NCI-H2196 (cell line): ENCODE data around the gene ARFGEF3.
"Not testable (repeated sequence)": the region's sequence is repeated elsewhere in the genome, so short reads cannot be mapped to it uniquely, and the experiment has no call there.

ENCODE experiments used
- DNase-seq: peaks from one replicate; lab custom pipeline; 2025; ENCODE audit not compliant: unreplicated experiment; lab: John Stamatoyannopoulos, UW

The ARFGEF3 gene

DNA sequence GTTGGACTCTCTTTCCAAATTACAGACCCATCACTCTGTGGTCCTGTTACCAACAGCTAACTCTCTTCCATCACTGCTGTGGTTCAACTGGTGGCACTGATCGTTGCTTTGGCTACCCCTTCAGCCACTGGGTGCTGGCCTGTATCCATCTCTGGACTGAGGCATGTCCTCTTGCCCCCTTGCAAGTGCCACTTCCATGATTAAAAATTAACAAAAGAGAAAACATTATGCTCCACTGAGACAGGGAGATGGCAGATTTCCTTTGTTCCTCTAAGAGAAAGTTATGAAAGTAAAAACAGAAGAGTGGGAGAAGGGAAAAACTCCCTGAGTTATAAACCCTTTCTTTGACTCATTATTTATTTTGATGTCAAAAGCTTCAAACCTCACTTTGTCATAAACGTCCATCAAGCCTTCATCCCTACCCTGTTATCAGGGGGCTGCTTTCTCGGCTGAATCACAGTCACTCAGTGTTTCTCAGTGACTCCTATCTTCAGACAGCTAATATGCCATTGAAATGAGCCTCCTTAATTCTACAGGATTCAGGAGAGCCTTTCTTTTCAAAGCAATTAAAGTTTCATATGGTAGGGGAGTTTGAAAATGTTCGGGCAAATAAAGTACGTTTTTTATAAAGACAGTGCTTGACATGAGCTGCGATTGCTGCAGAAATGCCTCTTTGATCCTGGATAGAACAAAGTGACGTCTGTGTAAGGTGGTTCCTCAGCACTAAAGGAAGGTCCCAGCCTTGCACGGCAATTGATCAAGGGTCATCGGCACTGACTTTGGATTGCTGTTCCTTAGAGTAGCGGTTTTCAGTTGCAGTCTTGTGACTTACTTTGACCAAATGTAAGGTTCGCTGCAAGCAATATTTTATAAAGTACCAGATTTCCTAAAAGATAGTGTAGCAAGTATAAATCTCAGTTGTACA is 106.5 kb downstream of the ARFGEF3 start:
- DNase-seq: no peak

DNA sequence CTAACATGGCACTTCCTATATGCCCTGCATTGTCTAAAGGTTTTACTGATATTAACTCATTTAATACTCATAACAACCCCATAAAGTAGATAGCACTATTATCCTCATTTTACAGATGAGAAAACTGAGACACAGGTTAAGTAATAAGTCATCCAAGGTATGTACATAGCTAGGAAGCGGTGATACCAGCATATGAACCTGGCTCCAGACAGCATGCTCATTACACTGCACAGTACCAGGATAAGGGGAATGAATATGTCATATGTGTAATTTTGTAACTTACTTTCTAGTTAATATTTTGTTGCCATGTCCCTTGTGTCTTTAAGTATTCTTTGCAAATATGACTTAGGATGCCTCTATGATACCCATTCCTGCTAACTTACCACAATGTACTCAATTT is 109.7 kb downstream of the ARFGEF3 start:
- no peak for DNase-seq

DNA sequence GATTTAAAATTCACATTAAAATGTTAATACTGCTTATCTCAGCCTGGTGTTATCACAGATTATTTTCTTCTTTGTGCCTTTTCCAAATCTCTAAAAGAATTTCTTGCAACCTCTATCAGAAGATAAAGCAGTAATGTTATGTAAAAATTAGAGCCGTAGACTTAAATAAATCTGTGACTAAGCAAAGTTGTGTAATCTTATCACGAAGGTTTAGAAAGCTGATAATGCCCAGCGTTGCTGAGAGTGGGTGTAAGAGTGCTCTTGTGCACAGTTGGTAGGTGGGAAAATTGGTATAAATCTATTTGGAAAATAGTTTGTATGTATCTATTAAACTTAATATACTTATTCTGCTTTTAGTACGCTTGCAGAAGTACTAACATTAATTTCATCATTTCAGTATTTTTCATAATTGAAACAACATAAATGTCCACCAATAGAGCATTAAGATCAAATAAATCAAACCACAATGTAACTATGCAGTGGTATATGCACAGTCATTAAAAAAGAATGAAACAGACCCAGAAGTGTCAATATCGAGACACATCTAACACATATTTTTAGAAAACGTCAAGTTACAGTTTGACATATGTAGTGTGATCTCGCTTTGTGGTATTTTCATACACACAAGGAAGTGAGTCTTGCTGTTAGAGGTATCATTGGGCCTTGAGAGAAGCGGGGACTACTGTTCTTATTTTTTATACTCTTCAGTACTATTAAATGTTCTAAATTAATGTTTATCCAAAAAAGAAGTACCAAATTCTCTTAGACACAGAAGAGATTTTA is 111.0 kb downstream of the ARFGEF3 start:
- no peak for DNase-seq

DNA sequence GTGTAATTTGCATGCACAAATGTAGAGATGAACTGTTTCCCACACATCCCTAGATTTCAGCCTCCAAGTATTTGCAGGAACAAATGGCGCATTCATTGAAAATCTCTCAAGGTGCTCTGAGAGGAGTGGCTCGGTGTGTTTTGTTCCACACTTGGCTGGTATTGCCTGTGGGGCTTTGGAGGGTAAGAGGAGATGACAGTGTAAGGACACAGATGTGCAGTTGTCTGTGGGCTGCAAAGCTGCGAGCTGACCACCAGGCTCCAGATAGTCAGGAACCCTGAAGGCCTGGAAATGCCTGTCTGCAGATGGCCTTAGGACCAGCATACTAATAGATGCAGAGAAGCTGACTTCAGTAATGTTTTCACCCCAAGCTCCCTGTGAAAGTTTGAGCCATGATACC is 114.2 kb downstream of the ARFGEF3 start:
- DNase-seq: no peak

DNA sequence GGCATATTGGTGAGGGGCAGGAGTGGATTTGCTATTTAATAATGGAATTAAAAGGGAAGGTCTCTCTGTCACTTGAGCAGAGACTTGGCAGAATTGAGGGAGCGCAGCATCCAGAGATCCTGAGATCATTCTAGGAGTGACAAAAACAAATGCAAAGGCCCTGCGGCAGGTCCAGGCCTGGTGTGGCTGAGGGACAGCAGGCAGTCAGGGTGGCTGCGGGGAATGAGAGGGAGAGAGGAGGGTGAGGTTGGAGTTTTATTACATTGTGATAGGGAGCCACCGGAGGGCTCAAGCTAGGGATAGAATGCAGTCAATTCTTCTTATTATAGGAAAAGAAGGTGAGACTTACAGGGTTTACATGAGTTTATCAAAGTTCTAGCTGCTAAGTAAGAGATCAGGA is 116.1 kb downstream of the ARFGEF3 start:
- DNase-seq: no peak

DNA sequence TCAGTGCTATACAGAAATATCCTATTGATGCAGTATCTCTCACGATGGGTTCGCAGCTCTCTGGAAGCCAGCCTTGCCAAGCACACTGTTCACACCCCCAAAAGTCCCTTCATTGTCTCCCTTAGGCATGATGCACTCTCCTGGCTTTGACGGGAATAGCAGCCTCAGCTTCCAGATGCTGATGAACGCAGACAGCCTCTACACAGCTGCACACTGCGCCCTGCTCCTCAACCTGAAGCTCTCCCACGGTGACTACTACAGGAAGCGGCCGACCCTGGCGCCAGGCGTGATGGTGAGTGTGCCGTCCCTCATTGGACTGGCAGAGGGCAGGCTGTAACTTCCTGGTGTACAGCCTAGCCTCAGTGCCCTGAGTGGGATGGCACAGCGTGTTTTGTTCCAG is 116.6 kb downstream of the ARFGEF3 start:
- peak; percentile 29 for DNase-seq

DNA sequence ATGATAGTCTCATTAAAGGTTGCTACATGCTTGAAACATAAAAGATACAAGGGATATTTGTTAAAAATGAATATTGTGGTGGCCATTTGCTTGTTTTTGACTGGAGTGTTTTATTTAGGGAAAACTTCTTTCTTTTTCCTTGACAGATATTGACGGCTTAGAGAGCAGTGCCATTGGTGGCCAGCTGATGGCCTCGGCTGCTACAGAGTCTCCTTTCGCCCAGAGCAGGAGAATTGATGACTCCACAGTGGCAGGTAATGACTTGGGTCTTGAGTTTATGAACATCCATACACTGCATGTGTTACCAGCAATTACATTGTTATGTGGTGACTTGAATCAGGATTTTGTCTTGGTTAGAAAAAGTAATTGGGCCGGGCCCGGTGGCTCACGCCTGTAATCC is 124.1 kb downstream of the ARFGEF3 start:
- DNase-seq: no peak

DNA sequence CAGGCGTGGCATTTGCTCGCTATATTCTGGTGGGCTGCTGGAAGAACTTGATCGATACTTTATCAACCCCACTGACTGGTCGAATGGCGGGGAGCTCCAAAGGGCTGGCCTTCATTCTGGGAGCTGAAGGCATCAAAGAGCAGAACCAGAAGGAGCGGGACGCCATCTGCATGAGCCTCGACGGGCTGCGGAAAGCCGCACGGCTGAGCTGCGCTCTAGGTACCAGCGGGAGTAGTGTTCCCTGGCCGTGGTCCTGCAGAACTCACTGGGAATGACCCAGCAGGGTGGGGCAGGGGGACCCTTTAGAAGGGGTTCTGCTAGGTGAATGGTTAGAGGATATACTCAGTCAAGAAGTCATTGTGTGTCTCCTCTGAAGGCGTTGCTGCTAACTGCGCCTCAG is 125.0 kb downstream of the ARFGEF3 start:
- no peak for DNase-seq

DNA sequence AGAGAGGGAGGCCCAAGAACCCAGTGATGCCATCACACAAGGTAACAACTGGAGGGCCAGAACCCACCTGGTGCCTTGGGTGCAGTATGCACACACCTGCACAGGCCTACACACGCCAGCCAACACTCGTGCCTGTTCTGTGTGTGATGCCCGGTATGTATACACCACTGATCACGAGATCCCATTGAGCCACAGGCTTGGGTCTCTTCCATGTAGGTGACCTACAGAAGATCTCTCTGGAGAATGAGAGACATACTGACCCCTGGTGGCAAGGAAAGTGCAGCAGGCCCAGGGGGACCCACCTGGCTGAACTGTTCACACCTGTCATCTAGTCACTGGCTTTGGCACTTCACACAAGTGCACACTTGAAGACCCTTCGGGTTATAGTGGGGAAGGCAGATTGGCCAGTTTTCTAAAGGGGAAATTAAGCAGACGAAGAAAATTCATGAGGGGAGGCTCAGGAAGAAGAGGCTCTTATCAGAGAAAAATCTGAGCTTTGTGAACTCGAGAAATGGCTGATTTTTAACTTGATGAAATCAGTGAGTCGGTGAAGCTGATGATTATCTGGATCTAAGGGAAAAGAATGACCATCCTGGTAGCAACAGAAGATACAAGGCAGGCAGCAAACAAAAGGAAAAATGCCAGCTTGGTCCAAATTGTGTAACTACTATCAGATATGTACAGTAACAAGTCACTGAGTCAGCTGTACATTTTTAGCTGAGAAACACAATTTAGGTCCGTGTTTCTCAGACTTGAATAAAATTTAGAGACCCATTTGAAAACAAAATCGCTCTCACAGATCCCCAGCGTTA is 125.6 kb downstream of the ARFGEF3 start:
- DNase-seq: peak; percentile 72

DNA sequence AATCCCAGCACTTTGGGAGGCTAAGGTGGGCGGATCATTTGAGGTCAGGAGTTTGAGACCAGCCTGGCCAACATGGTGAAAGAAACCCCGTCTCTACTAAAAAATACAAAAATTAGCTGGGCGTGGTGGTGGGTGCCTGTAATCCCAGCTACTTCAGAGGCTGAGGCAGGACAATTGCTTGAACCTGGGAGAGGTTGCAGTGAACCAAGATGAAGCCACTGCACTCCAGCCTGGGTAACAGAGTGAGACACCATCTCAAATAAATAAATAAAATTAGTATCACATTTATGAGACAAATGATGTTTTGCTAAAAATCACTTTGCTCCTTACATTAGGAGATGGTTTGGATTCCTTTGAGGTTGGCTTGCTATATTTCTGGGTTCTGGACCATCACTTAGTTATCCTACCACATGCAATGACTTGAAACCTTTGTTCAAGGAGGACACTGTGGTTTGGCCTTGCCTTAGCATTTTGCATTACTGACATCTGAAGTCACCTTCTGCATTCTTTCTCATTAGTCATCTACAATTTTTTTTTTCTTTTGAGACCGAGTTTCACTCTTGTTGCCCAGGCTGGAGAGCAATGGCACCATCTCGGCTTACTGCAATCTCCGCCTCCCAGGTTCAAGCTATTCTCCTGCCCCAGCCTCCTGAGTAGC is 126.8 kb downstream of the ARFGEF3 start:
- not testable (repeated sequence) for DNase-seq

DNA sequence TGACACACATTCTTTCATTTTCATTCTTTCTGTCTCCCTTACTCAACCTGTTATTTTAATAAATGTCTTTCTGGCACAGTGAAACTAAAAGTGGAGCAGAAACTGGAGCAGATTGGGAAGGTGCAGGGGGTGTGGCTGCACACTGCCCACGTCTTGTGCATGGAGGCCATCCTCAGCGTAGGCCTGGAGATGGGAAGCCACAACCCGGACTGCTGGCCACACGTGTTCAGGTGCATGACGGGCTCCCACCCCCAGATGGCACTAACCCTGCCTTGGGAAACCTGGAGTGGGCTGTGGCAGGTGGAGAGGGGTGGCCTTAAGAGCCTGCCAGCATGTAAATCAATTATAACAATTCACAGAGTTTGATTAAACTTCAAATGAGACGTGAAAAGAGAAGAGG is 128.0 kb downstream of the ARFGEF3 start:
- no peak for DNase-seq

DNA sequence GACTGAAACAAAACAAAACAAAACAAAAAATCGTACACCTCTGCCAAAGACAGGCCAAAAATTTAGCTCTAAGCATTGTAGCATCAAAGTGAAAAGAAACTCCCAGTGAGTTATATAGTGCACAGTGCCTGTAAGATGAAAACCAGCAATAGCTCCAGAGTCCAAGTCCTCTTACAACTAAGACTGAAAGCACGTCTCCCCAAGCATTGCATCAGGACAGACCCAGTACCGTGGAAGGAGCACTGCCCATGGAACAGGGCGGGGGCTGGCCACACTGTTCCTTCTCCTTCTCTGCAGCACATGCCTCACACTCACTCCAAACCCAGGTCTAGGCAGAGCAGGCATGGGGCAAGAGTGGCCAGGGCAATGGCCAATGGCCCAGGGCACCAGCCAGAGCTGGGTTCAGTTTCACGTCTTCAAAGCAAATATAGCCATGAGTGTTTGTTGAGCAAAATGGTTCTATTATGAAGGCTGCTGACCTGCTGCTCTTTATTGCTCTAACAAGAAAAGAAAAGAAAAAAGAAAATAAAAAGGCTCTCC is 128.8 kb downstream of the ARFGEF3 start:
- DNase-seq: no peak

DNA sequence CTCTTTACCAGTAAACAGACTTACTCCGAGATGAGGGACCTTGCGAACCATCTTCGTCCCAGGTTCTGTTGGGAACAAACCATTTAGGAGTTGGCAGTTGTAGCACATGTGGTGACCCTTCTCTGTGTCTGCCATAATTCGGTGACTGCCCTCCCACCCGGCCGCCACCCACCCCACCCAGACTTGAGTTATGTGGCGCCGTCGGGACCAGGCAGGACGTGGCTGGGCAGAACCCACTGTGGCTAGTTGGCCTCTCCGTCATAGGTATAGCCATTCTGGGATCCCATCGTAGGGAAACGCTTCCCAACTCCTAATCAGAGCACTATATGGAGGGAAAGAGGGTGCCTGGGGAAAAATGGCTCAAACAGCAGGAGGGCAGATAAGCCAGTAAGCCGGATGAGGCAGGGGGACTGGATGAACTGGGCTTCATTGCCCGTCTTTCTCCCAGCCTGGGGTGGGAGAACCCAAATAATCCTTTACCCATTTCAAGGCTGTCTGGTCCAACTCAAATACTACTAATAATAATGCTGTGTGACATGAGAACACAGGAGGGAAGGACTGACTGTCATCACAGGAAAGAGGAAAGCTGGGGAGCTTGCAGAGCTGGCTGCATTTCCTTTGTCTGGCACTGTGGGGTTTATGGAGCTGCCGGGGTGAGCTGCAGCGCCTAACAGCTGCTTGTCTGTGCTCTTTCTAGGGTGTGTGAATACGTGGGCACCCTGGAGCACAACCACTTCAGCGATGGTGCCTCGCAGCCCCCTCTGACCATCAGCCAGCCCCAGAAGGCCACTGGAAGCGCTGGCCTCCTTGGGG is 129.5 kb downstream of the ARFGEF3 start:
- no peak for DNase-seq

DNA sequence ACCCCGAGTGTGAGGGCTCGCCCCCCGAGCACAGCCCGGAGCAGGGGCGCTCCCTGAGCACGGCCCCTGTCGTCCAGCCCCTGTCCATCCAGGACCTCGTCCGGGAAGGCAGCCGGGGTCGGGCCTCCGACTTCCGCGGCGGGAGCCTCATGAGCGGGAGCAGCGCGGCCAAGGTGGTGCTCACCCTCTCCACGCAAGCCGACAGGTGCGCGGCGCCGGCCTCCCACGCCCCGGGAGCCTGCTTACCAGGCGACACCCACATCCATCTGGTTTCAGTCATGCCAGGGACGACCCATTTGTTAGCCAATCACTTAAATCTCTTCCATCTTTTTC is 130.1 kb downstream of the ARFGEF3 start:
- no peak for DNase-seq

DNA sequence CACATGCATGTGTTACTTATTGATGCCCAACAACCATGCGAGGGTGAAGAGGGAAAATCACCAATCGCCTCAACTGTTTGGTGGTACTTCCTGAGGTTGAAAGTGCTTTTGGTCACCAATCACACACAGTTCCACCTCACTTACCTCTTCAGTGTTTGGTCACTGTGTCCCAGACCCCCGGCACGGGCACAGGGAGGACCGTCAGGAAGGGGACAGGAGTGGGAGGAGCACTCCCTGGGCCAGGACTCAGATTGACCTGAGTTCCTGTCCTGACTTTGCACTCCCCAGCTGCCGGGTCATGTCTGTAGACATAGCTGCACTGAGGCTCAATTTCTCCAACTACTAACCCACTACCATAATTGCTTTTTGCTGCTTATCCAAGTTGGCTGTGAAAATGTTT is 130.7 kb downstream of the ARFGEF3 start:
- no peak for DNase-seq

DNA sequence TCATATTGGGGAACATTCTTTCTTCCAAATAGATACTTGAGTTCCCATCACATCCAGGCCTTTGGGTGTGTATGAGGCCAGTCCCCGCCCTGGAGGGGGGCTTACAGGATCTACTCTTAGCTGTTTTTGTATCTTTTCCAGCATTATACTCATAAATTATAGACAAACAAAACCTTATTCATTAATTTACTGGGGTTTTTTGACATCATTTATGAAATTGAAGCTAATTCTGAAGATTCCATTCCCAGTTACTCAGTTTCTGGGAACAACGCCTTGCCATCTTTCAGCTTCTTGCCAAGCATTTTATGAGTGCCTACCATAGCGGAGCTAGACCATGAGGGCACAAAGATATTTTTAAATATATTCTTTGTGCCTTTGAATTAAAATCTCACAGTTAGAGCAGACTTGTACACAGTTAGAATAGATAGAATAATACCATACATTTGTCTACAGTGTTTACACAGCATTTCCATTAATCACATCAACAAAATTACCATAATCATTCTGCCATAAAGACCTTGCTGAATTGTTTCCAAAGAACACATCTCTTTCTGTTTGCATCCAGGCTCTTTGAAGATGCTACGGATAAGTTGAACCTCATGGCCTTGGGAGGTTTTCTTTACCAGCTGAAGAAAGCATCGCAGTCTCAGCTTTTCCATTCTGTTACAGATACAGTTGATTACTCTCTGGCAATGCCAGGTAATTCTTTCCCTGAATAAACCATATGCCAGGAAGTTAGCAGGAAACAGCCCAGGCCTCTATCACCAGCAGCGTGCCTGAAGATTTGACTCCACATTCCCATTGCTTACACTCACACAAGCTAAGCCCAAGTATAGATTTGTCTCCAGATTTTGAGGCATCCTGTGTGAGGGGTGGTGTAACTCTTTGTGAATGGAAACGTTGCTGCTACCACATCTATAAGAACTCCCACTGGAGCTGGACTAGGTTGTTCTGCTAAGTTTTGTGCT is 132.0 kb downstream of the ARFGEF3 start:
- no peak for DNase-seq

DNA sequence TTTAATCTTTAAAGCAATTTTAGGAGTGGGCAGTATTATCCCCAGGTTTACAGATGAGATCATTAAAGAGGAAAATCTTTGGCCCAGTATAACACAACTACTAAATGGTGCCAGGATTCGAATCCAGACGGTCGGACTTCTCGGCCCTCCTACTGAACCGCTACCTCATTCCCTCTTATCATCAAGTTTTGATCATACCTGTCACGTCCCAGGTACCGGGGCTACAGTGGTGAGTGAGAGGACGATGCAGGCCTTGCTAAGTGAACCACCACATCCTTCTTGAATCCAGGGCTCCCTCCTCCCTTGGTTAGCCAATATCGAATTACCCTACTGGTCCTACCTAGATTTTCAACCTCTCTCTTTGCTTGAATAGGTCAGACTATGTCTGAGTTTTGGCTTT is 134.6 kb downstream of the ARFGEF3 start:
- no peak for DNase-seq

DNA sequence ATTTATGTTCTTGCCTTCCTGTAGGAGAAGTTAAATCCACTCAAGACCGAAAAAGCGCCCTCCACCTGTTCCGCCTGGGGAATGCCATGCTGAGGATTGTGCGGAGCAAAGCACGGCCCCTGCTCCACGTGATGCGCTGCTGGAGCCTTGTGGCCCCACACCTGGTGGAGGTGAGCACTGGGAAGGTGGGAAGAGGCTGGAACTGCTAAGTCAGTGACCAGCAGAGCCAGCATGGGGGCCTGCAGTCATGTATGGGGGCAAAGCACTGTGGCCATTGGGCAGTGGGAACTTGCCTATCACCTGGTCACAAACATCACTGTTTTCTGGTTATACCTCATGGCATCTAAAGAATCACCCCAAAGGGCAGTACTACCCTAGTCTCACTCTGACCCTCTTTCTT is 135.0 kb downstream of the ARFGEF3 start:
- no peak for DNase-seq
